Ammon's horn (tissue), 1 donor: Measurements from ENCODE around the gene ZNF397.
"Not testable (repeated sequence)": the region's sequence is repeated elsewhere in the genome, so short reads cannot be mapped to it uniquely, and the experiment has no call there.

Experiments used
- DNase-seq: peaks from one replicate; pipeline ENCODE4 v3.0.0-alpha.2; 2016; ENCODE audit warnings: low spot score

The ZNF397 gene

GRCh38 chr18:35240664-35241447, at the start of gene ZNF397:
TSS of gene ZNF397 (plus strand) at chr18:35241034. CDS start at chr18:35242471, 1,437 bp downstream.
- DNase-seq: peak; percentile 98

- no peak for DNase-seq
Observed at GRCh38 chr18:35191698-35192025, 49.2 kb upstream of the ZNF397 start.

DNA sequence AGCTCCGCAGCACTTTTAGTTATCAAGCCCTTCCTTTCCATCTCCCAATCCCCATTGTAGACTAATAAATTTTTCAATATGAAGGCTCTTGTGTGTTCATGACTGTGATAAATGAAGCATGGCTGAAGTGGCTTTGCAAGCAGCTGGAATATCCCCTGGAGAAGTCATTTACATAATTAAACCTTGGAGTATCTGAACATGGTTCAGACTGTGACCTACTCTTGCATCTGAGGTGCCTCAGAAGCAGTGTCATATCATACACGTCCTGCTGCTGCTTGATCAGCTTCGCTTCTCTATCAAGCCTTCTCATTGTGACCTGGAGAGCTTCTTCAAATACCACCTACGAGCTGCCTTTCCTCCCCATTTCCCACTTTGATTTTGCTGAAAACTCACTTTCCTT, 48.4 kb upstream of the ZNF397 start:
- DNase-seq: no peak

DNA sequence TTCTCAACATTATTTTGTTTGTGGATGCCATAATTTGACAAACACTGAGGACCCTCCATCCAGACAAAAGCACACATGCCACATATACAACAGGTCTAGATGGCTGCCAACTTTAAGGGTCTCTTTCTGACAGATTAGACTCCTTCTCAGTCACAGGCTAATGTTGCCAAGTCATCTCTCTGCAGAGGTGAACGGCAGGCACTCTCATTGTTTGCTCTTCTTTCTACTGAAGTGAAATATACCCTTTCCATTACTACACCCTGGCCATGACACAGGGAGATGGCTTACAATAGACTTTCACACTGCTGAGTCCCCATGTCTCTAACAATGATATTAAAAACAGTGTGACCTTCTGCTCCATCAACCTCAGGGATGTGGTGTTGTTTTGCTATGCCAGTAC, 47.5 kb upstream of the ZNF397 start:
- DNase-seq: no peak

- no peak for DNase-seq
Observed at GRCh38 chr18:35197296-35197695, 43.5 kb upstream of the ZNF397 start.

DNA sequence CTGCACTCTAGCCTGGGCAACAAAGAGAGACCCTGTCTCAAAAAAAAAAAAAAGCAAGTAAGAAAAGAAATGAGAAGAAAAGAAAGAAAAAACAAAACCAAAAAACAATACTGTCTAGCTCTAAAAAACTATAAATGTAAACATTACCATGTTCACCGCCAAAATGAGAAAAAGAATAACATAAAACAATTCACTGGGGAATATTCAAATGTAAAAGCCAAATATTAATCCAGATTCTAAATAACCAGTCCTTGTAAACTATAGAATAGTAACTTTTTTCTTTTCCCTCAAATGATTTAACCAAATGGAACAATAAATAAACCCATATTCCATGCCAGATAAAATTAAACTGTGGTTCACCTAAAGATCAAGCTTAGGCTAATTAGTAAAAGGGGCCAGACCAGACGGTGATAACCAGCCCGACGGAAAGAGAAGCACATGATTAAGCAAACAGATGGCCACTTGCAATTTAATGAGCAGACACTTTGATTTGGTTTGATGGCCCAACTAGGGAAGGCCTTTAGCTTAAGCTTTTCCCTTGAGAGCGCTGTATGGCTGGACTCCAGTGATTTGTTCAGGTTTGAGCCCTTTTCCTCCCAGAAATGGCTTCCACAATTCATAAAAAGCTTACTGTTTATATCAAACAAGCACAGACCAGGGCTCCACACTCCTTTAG, 39.4 kb upstream of the ZNF397 start:
- no peak for DNase-seq

GRCh38 chr18:35203067-35203466, 37.8 kb upstream of the ZNF397 start:
- no peak for DNase-seq

GRCh38 chr18:35205199-35205712, 35.6 kb upstream of the ZNF397 start:
- no peak for DNase-seq

DNA sequence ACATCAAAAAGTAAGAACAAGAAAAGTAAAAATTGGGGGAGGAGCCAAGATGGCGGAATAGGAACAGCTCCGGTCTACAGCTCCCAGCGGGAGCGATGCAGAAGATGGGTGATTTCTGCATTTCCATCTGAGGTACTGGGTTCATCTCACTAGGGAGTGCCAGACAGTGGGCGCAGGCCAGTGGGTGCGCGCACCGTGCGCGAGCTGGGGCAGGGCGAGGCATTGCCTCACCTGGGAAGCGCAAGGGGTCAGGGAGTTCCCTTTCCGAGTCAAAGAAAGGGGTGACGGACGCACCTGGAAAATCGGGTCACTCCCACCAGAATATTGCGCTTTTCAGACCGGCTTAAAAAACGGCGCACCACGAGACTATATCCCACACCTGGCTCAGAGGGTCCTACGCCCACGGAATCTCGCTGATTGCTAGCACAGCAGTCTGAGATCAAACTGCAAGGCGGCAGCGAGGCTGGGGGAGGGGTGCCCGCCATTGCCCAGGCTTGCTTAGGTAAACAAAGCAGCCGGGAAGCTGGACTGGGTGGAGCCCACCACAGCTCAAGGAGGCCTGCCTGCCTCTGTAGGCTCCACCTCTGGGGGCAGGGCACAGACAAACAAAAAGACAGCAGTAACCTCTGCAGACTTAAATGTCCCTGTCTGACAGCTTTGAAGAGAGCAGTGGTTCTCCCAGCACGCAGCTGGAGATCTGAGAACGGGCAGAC, 34.9 kb upstream of the ZNF397 start:
- DNase-seq: not testable (repeated sequence)

- DNase-seq: no peak
Observed at GRCh38 chr18:35215026-35215425, 25.8 kb upstream of the ZNF397 start.

DNA sequence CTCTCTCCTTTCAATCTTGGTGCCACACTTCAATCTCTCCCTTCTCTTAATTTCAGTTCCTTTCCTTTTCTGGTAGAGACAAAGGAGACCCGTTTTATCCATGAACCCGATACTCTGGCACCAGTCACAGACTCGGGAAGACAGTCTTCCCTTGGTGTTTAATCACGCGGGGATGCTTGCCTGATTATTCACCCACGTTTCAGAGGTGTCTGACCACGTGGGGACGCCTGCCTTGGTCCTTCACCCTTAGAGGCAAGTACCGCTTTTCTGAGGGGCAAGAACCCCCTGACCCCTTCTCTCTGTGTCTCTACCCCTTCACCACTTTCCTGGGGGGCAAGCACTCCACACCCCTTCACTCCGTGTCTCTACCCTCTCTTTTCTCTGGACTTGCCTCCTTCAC, 24.2 kb upstream of the ZNF397 start:
- not testable (repeated sequence) for DNase-seq

GRCh38 chr18:35219331-35219730, 21.5 kb upstream of the ZNF397 start:
- not testable (repeated sequence) for DNase-seq

DNA sequence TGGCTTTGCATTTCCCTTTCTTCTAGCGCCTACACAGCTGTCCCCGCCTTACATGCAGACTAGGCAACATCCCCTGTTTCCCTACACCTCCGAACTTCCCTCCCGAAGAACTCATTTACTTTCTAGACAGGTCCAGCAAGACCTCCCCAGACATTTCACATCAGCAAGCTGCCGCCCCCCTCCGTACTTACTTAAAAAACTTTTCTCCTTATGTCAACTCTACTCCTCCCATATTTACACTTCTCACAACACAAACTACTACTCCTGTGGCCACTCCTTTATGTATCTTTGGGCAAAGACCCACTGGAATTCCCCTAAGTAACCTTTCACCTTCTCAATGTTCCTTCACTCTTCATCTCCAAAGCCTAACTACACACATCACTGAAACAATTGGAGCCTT, 20.4 kb upstream of the ZNF397 start:
- no peak for DNase-seq

DNA sequence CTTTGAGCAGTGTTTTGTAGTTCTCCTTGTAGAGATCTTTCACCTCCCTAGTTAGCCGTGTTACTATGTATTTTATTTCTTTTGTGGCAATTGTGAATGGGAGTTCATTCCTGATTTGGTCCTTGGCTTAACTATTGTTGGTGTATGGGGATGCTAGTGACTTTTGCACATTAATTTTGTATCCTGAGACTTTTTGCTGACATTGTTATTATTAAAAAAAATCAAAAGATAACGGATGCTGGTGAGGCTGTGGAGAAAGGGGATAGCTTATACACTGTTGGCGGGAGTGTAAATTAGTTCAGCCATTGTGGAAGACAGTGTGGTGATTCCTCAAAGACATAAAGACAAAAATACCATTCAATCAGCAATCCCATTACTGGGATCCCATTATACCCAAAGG, 17.0 kb upstream of the ZNF397 start:
- DNase-seq: no peak

DNA sequence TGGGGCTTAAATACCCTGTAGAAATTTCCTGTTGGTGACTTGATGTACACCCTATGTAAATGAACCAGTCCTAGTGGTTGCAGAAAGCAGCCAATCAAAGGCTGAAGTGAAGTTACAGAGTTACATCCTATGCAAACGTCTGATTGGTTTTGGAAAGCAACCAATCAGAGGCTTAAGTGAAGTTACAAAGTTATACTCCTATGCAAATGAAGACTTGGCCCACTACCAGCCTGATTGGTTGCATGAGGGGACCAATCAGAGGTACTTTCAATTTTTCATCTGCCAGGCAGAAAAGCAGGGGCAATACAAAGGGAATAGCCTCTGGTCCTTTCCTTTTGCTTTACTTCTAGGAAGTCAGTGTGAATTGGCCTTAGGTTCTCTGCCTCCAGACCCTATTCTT, 13.6 kb upstream of the ZNF397 start:
- no peak for DNase-seq

DNA sequence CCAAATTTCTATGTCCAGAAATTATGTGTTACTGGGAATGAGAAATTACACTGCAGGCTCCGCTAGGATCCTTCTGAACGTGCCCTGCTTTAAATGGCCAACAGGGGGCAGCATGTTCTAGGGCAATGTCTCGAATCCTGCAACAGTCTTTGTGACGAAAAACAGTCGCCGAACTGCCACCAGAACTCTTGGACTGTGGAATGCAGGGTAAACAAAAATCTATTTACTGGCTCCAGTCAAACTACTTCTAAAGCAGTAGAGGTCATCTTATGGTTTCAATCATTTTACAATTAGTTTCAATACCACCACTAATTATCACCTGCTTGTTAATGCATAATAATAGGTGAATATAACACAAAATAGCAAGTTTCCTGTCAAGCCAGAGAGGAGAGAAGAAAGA, 9.8 kb upstream of the ZNF397 start:
- peak; percentile 94 for DNase-seq

GRCh38 chr18:35236571-35237363, 4.1 kb upstream of the ZNF397 start:
- peak; percentile 18 for DNase-seq

DNA sequence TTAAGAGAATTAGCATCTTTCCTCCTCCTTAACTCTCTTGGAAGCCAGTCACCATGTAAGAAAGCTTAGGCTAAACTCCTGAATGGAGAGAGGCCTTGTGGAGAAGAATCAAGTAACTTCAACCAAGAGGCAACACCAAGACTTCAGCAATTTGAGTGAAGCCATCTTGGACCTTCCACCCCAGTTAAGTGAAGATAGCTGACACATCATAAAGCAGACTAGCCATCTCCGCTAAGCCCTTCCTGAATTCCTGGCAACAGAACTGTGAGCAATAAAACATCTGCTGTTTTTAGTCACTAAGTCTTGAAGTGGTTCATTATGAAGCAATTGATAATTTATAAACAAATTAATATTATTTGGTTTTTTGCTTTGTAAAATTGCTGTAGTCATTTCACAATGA, 1.5 kb upstream of the ZNF397 start:
- no peak for DNase-seq

- DNase-seq: no peak
Observed at GRCh38 chr18:35241448-35241804, 592 bp downstream of the ZNF397 start.

GRCh38 chr18:35242426-35242825, 1.6 kb downstream of the ZNF397 start:
- no peak for DNase-seq

GRCh38 chr18:35244671-35245070, 3.8 kb downstream of the ZNF397 start:
- no peak for DNase-seq

- DNase-seq: no peak
Observed at GRCh38 chr18:35245719-35246317, 5.0 kb downstream of the ZNF397 start.
